Astrocyte of the cerebellum (primary cell): ENCODE results near the gene FMO5.

ENCODE experiments used
- DNase-seq: peaks from one replicate; pipeline ENCODE4 v3.0.0-alpha.2; 2011; ENCODE audit warnings: low read depth
- H3K4me3 ChIP-seq: 2 replicates; pipeline ENCODE4 v1.5.1; 2011; ENCODE audit warnings: mild to moderate bottlenecking, low read depth, low read length, moderate library complexity
- CTCF ChIP-seq: IDR thresholded peaks from 2 replicates; pipeline ENCODE4 v1.5.1; 2012; ENCODE audit warnings: low read length, low read depth, moderate library complexity, mild to moderate bottlenecking; ENCODE audit errors: missing control alignments
- in situ Hi-C: cut with HindIII; loops from 2 replicates; pipeline ENCODE4 v1.10.0; 2017; ENCODE audit warnings: low sequenced_read_pairs

FMO5 gene

DNA sequence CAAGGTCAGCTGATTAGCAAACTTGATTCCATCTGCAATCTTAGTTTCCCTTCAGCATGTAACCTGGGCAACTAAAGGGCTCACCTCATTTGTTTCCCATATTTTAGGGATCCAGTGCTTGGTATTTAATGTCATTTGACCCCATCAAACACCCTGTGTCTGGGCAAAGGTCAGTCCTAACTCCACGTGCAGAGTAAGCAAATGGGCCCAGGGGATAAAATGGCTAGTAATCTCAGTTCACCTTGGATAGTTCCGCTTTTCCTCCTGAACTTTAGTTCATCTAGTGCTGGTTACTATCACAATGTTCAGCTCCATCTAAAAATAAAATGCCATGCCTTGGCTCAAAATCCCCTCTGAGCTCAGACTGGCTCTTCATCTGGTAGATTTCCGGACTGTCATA, 72.4 kb downstream of the FMO5 start:
- TF ChIP-seq CTCF = no peak
- in situ Hi-C loops = no loop called here
- H3K4me3 ChIP-seq = no peak overlapping the region
- DNase-seq = no peak

- in situ Hi-C loops = no loop called here
Measured at GRCh38 chr1:147151244-147151643, 73.9 kb downstream of the FMO5 start.

DNA sequence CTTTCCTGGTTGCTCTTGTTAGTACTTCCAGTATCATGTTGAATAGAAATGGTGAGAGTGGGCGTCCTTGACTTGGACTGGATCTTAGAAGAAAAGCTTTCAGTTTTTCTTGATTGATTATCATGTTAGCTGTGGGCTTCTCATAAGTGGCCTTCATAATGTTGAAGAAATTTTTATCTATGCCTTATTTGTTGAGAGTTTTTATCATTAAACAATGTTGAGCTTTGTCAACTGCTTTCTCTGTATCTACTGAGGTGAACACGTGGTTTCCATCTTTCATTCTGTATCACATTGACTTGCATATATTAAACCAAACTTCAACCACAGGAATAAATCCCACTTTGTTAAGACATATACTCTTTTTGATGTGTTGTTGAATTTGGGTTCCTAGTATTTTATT, 82.3 kb downstream of the FMO5 start:
- in situ Hi-C loops = no loop called here
- no peak for TF ChIP-seq CTCF
- no peak overlapping the region for H3K4me3 ChIP-seq
- no peak for DNase-seq

More at GRCh38 chr1:147151244-147151643, 73.9 kb downstream of the FMO5 start:
- TF ChIP-seq CTCF = no peak
- DNase-seq = no peak
- H3K4me3 ChIP-seq = no peak overlapping the region
